Measurements from ENCODE around the gene PRDX2. TPM values are rescaled to one million over a fixed set of nuclear protein-coding genes. Genes with fewer than 3 reads are reported as not detected.

PRDX2 gene
- total and polyA plus RNA-seq, 2 experiments from 2014 or later = 346 to 465 TPM

GRCh38 chr19:12833418-12833737, 31.8 kb upstream of the PRDX2 start:
- Histone ChIP-seq H3K4me3 (peak overlapping the region; percentile 41), H3K27ac (ENCODE audit: low read depth) (0 out of 2 replicates have a peak overlapping the region, but pooled peaks have one; percentile 50), H3K36me3 (ENCODE audit: insufficient read depth) (no peaks in the 10 kb centered on the region), H3K4me2 (peak overlapping the region; percentile 77), H3F3A (replicated peaks; ENCODE audit: low read depth) (peaks cover 50% of the 10 kb centered on the region), H3K9me2 (ENCODE audit: insufficient read depth) (no peaks in the 10 kb centered on the region), H3K27me3 (ENCODE audit: insufficient read depth) (peaks cover 14% of the 10 kb centered on the region), H3K79me2 (replicated peaks; ENCODE audit: insufficient read depth) (no peaks in the 10 kb centered on the region), H4K20me1 (replicated peaks; ENCODE audit: insufficient read depth) (peaks cover 11% of the 10 kb centered on the region; the same call in 1 of the 2 replicates), H3K4me1 (ENCODE audit: insufficient read depth) (peaks cover 30% of the 10 kb centered on the region), H2AFZ (no peak overlapping the region)
- DNase-seq (ENCODE audit: low spot score) = peak; percentile 32
- Mint-ChIP-seq H3K36me3 (ENCODE audit: low read depth) (no peaks in the 10 kb centered on the region; the same call in 2 of the 3 replicates), H3K27ac (no peak overlapping the region), H3K9me3 (no peaks in the 10 kb centered on the region), H3K27me3 (ENCODE audit: insufficient read depth, low read depth, poor library complexity) (peaks cover 32% of the 10 kb centered on the region), H3K4me3 (peak overlapping the region; percentile 51), H3K4me1 (peaks cover 32% of the 10 kb centered on the region)
- no peak for TF ChIP-seq EZH2 (IDR thresholded peaks at IDR 0.05; ENCODE audit: low read depth, unreplicated experiment)
- TF ChIP-seq STAT1 (IDR thresholded peaks at IDR 0.05; ENCODE audit: unreplicated experiment) = no peak
- TF ChIP-seq NANOG (IDR thresholded peaks at IDR 0.05; ENCODE audit: borderline replicate concordance) = no peak
- no peak for TF ChIP-seq CTCF (conservative IDR thresholded peaks at IDR 0.05; ENCODE audit: low read depth in 2 of 2)
- no peak for TF ChIP-seq REST (IDR thresholded peaks at IDR 0.05; ENCODE audit: unreplicated experiment)
- no peak for TF ChIP-seq ZNF462 (CRISPR knock-in tag; IDR thresholded peaks at IDR 0.05)
- TF ChIP-seq POLR2AphosphoS5 (IDR thresholded peaks at IDR 0.05; ENCODE audit: low read depth) = no peak
- TF ChIP-seq EZH2phosphoT487 (IDR thresholded peaks at IDR 0.05; ENCODE audit: unreplicated experiment) = no peak
- TF ChIP-seq CREB1 (CRISPR knock-in tag; IDR thresholded peaks at IDR 0.05; ENCODE audit: low read depth) = no peak
- no peak for TF ChIP-seq ZNF114 (CRISPR knock-in tag; IDR thresholded peaks at IDR 0.05)
- no peak for TF ChIP-seq ETS1 (IDR thresholded peaks at IDR 0.05)
- TF ChIP-seq ZNF331 (CRISPR knock-in tag; IDR thresholded peaks at IDR 0.05; ENCODE audit: low read depth) = no peak
- no peak for TF ChIP-seq JUNB (IDR thresholded peaks at IDR 0.05; ENCODE audit: unreplicated experiment)
- ATAC-seq = no peak
